Measurements from ENCODE around the gene DAAM1.

- no peak for TF ChIP-seq CTCF (IDR thresholded peaks at IDR 0.05)
- no peak for TF ChIP-seq POLR2A (IDR thresholded peaks at IDR 0.05)
Observed at GRCh38 chr14:59316151-59316830, 127.8 kb downstream of the DAAM1 start.

Data from uterus (tissue), 2 donors.